Measurements from ENCODE around the gene NLK.

GRCh38 chr17:28049071-28049470 lies 6.6 kb downstream of the NLK start:
- TF ChIP-seq, protein P1, sequence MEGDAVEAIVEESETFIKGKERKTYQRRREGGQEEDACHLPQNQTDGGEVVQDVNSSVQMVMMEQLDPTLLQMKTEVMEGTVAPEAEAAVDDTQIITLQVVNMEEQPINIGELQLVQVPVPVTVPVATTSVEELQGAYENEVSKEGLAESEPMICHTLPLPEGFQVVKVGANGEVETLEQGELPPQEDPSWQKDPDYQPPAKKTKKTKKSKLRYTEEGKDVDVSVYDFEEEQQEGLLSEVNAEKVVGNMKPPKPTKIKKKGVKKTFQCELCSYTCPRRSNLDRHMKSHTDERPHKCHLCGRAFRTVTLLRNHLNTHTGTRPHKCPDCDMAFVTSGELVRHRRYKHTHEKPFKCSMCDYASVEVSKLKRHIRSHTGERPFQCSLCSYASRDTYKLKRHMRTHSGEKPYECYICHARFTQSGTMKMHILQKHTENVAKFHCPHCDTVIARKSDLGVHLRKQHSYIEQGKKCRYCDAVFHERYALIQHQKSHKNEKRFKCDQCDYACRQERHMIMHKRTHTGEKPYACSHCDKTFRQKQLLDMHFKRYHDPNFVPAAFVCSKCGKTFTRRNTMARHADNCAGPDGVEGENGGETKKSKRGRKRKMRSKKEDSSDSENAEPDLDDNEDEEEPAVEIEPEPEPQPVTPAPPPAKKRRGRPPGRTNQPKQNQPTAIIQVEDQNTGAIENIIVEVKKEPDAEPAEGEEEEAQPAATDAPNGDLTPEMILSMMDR (IDR thresholded peaks at IDR 0.05; ENCODE audit: low read depth, low read length) = no peak
- TF ChIP-seq MAX (IDR thresholded peaks at IDR 0.05; ENCODE audit: low read depth, low read length) = no peak
- no peak for TF ChIP-seq POLR2A (IDR thresholded peaks at IDR 0.05; ENCODE audit: extremely low read depth, insufficient read length)
